ENCODE results near the gene RIC1. TPM values are rescaled to one million over a fixed set of nuclear protein-coding genes. Genes with fewer than 3 reads are reported as not detected.

RIC1 gene
- total RNA-seq, 6 donors from 2014 or later: 21.5 to 62.9 (median 31.0) TPM

- no peaks in the 10 kb centered on the region for H3K9me3 ChIP-seq
- TF ChIP-seq CTCF (IDR thresholded peaks at IDR 0.05) (no peak), POLR2A (IDR thresholded peaks at IDR 0.05) (no peak), EP300 (IDR thresholded peaks at IDR 0.05) (no peak), POLR2AphosphoS5 (IDR thresholded peaks at IDR 0.05) (no peak)
- ATAC-seq (ENCODE audit: low FRiP score in 2 of 2) (no peak), DNase-seq (no peak)
- WGBS, 2 donors: 87 to 92% methylated on average over 3 of the region's 3 CpGs
- H3K36me3 ChIP-seq: peaks cover 0 to 35% (median 5%) of the 10 kb centered on the region in 4 donors
- H3K4me3 ChIP-seq: no peak overlapping the region
- H3K27ac ChIP-seq: no peak overlapping the region
- H3K27me3 ChIP-seq: no peaks in the 10 kb centered on the region
- H3K4me1 ChIP-seq: no peaks in the 10 kb centered on the region
Measured at GRCh38 chr9:5817862-5818261, 189.0 kb downstream of the RIC1 start.

- peaks cover 0 to 39% (median 6%) of the 10 kb centered on the region in 4 donors for H3K36me3 ChIP-seq
- ATAC-seq (ENCODE audit: low FRiP score in 2 of 2): no peak
- no peak overlapping the region for H3K27ac ChIP-seq
- no peaks in the 10 kb centered on the region for H3K27me3 ChIP-seq
- DNase-seq: no peak
- 81 to 94% methylated on average over 2 of the region's 2 CpGs for WGBS, 2 donors
- no peaks in the 10 kb centered on the region for H3K4me1 ChIP-seq
- TF ChIP-seq EP300 (IDR thresholded peaks at IDR 0.05) (no peak), POLR2A (IDR thresholded peaks at IDR 0.05) (no peak), CTCF (IDR thresholded peaks at IDR 0.05) (no peak), POLR2AphosphoS5 (IDR thresholded peaks at IDR 0.05) (no peak)
- H3K9me3 ChIP-seq: no peaks in the 10 kb centered on the region
- H3K4me3 ChIP-seq: no peak overlapping the region
Measured at GRCh38 chr9:5818424-5819142, 189.7 kb downstream of the RIC1 start.

GRCh38 chr9:5819174-5819573 is 190.3 kb downstream of the RIC1 start:
- no peaks in the 10 kb centered on the region for H3K4me1 ChIP-seq
- DNase-seq: no peak
- no peak overlapping the region for H3K4me3 ChIP-seq
- no peaks in the 10 kb centered on the region for H3K27me3 ChIP-seq
- H3K27ac ChIP-seq: no peak overlapping the region
- TF ChIP-seq POLR2AphosphoS5 (IDR thresholded peaks at IDR 0.05) (no peak), CTCF (IDR thresholded peaks at IDR 0.05) (no peak)
- no peaks in the 10 kb centered on the region for H3K9me3 ChIP-seq
- H3K36me3 ChIP-seq: peaks cover 0 to 41% (median 7%) of the 10 kb centered on the region in 4 donors
- WGBS, 2 donors: 92 to 93% methylated on average over 6 of the region's 6 CpGs
- no peak for ATAC-seq (ENCODE audit: low FRiP score in 2 of 2)

GRCh38 chr9:5820425-5820824 is 191.5 kb downstream of the RIC1 start:
- peaks cover 0 to 48% (median 9%) of the 10 kb centered on the region in 4 donors for H3K36me3 ChIP-seq
- DNase-seq (no peak), ATAC-seq (ENCODE audit: low FRiP score in 2 of 2) (no peak)
- no peaks in the 10 kb centered on the region for H3K27me3 ChIP-seq
- H3K9me3 ChIP-seq: no peaks in the 10 kb centered on the region
- 95 to 100% methylated on average over 1 of the region's 1 CpG for WGBS, 2 donors
- TF ChIP-seq EP300 (IDR thresholded peaks at IDR 0.05): no peak
- no peak overlapping the region for H3K27ac ChIP-seq
- no peak overlapping the region for H3K4me3 ChIP-seq
- H3K4me1 ChIP-seq: no peaks in the 10 kb centered on the region

- ATAC-seq (ENCODE audit: low FRiP score in 2 of 2) (no peak), DNase-seq (no peak)
- WGBS, 2 donors: 65 to 71% methylated on average over 1 of the region's 1 CpG
- H3K4me3 ChIP-seq: no peak overlapping the region
- no peak for TF ChIP-seq CTCF (IDR thresholded peaks at IDR 0.05)
- no peak for TF ChIP-seq EP300 (IDR thresholded peaks at IDR 0.05)
- H3K27ac ChIP-seq: no peak overlapping the region
- H3K36me3 ChIP-seq: peaks cover 0 to 40% (median 9%) of the 10 kb centered on the region in 4 donors
- no peaks in the 10 kb centered on the region for H3K9me3 ChIP-seq
- no peaks in the 10 kb centered on the region for H3K27me3 ChIP-seq
- no peaks in the 10 kb centered on the region for H3K4me1 ChIP-seq
Measured at GRCh38 chr9:5825223-5825622, 196.3 kb downstream of the RIC1 start.

Other genes starting within 250 kb of the RIC1 start
- 10 to 100 TPM in 5 of 6 donors, 1 to 10 TPM in 1; 3.1 to 19.3 (median 14.4) TPM for gene PLGRKT, start 191.2 kb upstream of the RIC1 start, total RNA-seq
- gene CD274, start 178.6 kb upstream of the RIC1 start, total RNA-seq: 10 to 100 TPM; 11.6 to 20.8 (median 14.4) TPM
- 10 to 100 TPM in 1 of 6 donors, 1 to 10 TPM in 5; 1.0 to 10.6 (median 3.2) TPM for gene PDCD1LG2, start 118.6 kb upstream of the RIC1 start, total RNA-seq
- 10 to 100 TPM in 5 of 6 donors, 1 to 10 TPM in 1; 8.4 to 27.4 (median 20.5) TPM for gene ERMP1, start 204.0 kb downstream of the RIC1 start, total RNA-seq

All from upper lobe of left lung (tissue), 6 donors.